GM12878 (cell line): ENCODE data around the gene CLDN34. TPM values are rescaled to one million over a fixed set of nuclear protein-coding genes. Genes with fewer than 3 reads are reported as not detected.

Experiments
- ATAC-seq: fragments of 200-7000 bp; cut with Tn5 transposase; 3 replicates; pipeline ENCODE4 v1.9.1; 2020; ENCODE audit warnings: mild to moderate bottlenecking, moderate library complexity
- Bru-seq: library from RNA; stranded (reverse); fragments of 400-500 nt; gene quantifications from one replicate; lab custom pipeline; 2021; lab: Mats Ljungman, UMichigan
- BruChase-seq, 2 experiments: library from RNA; stranded (reverse); fragments of 400-500 nt; gene quantifications; one replicate each; lab custom pipeline; 2021; lab: Mats Ljungman, UMichigan
- BruUV-seq: library from RNA; stranded (reverse); fragments of 400-500 nt; replicated peaks from 2 replicates; lab custom pipeline; 2021; lab: Mats Ljungman, UMichigan
- CTCF ChIA-PET: fragments of 300-600 bp; sonication (Branson Sonifier 250); formaldehyde crosslinking; extraction: SDS; loops from one replicate; lab custom pipeline; 2021; ENCODE audit warnings: inconsistent platforms; lab: Yijun Ruan, JAX
- POLR2A ChIA-PET: fragments of 350-600 bp; formaldehyde crosslinking; extraction: SDS; loops from one replicate; lab custom pipeline; 2021; ENCODE audit warnings: inconsistent platforms; lab: Charles Lee
- RAD21 ChIA-PET: fragments of 300-600 bp; sonication (Branson Sonifier 250); formaldehyde crosslinking; loops from one replicate; lab custom pipeline; 2023; ENCODE audit warnings: antibody characterized with exemption; ENCODE audit not compliant: unreplicated experiment; lab: Charles Lee
- SMC1A ChIA-PET: fragments of 300-600 bp; sonication (Branson Sonifier 250); formaldehyde crosslinking; loops from one replicate; lab custom pipeline; 2023; ENCODE audit not compliant: unreplicated experiment, uncharacterized antibody; lab: Charles Lee
- DNase-seq: peaks from one replicate; pipeline ENCODE4 v3.0.0-alpha.2; 2011; ENCODE audit warnings: low read depth, low spot score
- FAIRE-seq: peaks from 3 replicates; lab custom pipeline; 2011; peaks lifted over from hg19 to GRCh38; lab: Jason Lieb, UNC
- H2AFZ ChIP-seq: 2 replicates; pipeline ENCODE4 v1.6.0; 2011; ENCODE audit warnings: low read depth, low read length, control low read depth; ENCODE audit not compliant: control insufficient read depth
- H3K27ac ChIP-seq: 2 replicates; pipeline ENCODE4 v1.5.1; 2011; ENCODE audit warnings: control low read depth; ENCODE audit not compliant: control insufficient read depth, insufficient read depth
- H3K27me3 ChIP-seq, 2 experiments: replicated peaks in 1 of 2; 2 replicates each; pipeline versions ENCODE4 v1.6.0 to v1.6.1; 2011; ENCODE audit warnings: low read length in 1 of 2; ENCODE audit not compliant: control insufficient read depth in 2 of 2, insufficient read depth in 2 of 2
- H3K36me3 ChIP-seq, 2 experiments: 2 replicates each; pipeline ENCODE4 v1.5.1; 2011; ENCODE audit warnings: low read length in 1 of 2; ENCODE audit not compliant: control insufficient read depth in 2 of 2, insufficient read depth in 2 of 2
- H3K4me1 ChIP-seq: 2 replicates; pipeline ENCODE4 v1.6.1; 2011; ENCODE audit warnings: mild to moderate bottlenecking, low read length, moderate library complexity, mixed read lengths; ENCODE audit not compliant: control insufficient read depth, insufficient read depth
- H3K4me2 ChIP-seq: 2 replicates; pipeline ENCODE4 v1.6.0; 2011; ENCODE audit warnings: control low read depth; ENCODE audit not compliant: control insufficient read depth, insufficient read depth
- H3K4me3 ChIP-seq: fragments of 200-600 bp; sonication (generic); 2 replicates; pipeline ENCODE4 v1.5.1; 2016
- H3K79me2 ChIP-seq: 2 replicates; pipeline ENCODE4 v1.6.0; 2011; ENCODE audit warnings: low read length; ENCODE audit not compliant: control insufficient read depth, insufficient read depth
- H3K9ac ChIP-seq: 2 replicates; pipeline ENCODE4 v1.8.0; 2011; ENCODE audit warnings: low read length, control low read depth, mixed read lengths; ENCODE audit not compliant: control insufficient read depth, insufficient read depth
- H3K9me3 ChIP-seq: replicated peaks from 3 replicates; pipeline ENCODE4 v1.5.1; 2011; ENCODE audit warnings: mild to moderate bottlenecking, low read length; ENCODE audit not compliant: control insufficient read depth, insufficient read depth
- H4K20me1 ChIP-seq: 2 replicates; pipeline ENCODE4 v1.6.0; 2011; ENCODE audit not compliant: control insufficient read depth, insufficient read depth
- BHLHE40 ChIP-seq, 2 experiments: fragments of 450-650 bp in 1 of 2; IDR thresholded peaks; 2 replicates each; pipeline ENCODE4 v1.6.1; 2011 to 2017; ENCODE audit warnings: low read depth in 2 of 2, borderline replicate concordance in 1 of 2, improper control_type of control experiment in 1 of 2, low read length in 1 of 2, mild to moderate bottlenecking in 1 of 2
- RAD21 ChIP-seq: IDR thresholded peaks from 2 replicates; pipeline ENCODE4 v1.6.1; 2011; ENCODE audit warnings: mild to moderate bottlenecking, low read depth, low read length, moderate library complexity; ENCODE audit not compliant: insufficient read depth
- SMC3 ChIP-seq: IDR thresholded peaks from 2 replicates; pipeline ENCODE4 v1.6.1; 2011; ENCODE audit warnings: low read length, improper control_type of control experiment, borderline replicate concordance
- ZNF384 ChIP-seq: IDR thresholded peaks from 2 replicates; pipeline ENCODE4 v1.6.1; 2012; ENCODE audit warnings: low read depth, mild to moderate bottlenecking, low read length, improper control_type of control experiment, borderline replicate concordance
- WGBS: methylation state at CpG from one replicate; pipeline ENCODE4 v1.1.6; 2016; ENCODE audit warnings: low lambda C conversion rate; ENCODE audit not compliant: insufficient replicate concordance, insufficient coverage; ENCODE audit errors: missing lambda C conversion rate; 5-methylcytosine and 5-hydroxymethylcytosine counted together
- in situ Hi-C: fragments of 300-500 bp; cut with MboI; formaldehyde crosslinking; loops from 9 replicates; pipeline ENCODE4 v1.14.3; 2018; ENCODE audit warnings: mixed read lengths
- intact Hi-C: fragments of 100-400 bp; cut with micrococcal nuclease; formaldehyde crosslinking; loops from one replicate; pipeline ENCODE4 v1.14.2; 2022; ENCODE audit not compliant: unreplicated experiment
- long read RNA-seq, 2 experiments: library from polyadenylated mRNA; unstranded; transcript quantifications; one replicate each; pipeline ENCODE4 v2.0.0, GENCODE V29; 2019 to 2020
- polyA minus RNA-seq, 3 experiments: library from RNA; depleted of rRNA, polyadenylated mRNA; stranded (reverse); fragments of >200 nt; gene quantifications; 2 replicates each; pipeline ENCODE4 v1.2.3, GENCODE V29; 2011
- polyA plus RNA-seq, 11 experiments: library from polyadenylated mRNA; depleted of rRNA in 4 of 11; unstranded in 6 of 11; stranded (reverse) in 5 of 11; fragments of >200 nt; fragmentation: Nextera tagmentation in 4 of 11; fragmentation: Illumina TruSeq in 1 of 11; extraction: Ambion mirVana in 4 of 11; extraction: Trizol in 1 of 11; gene quantifications; 1 replicate in 1 of 11; 2 replicates in 10 of 11; pipeline versions ENCODE4 v1.2.1 to v1.2.3, GENCODE V29; 2011 to 2016; ENCODE audit warnings: inconsistent platforms in 2 of 11, missing spikeins in 2 of 11, low read depth in 1 of 11
- total RNA-seq, 4 experiments: library from RNA; depleted of rRNA in 3 of 4; stranded (reverse); fragments of >200 nt in 3 of 4; fragmentation: Illumina TruSeq in 1 of 4; extraction: Trizol in 1 of 4; gene quantifications; 2 replicates each; pipeline versions ENCODE4 v1.2.1 to v1.2.3, GENCODE V29; 2013 to 2021

Gene CLDN34
- not detected in 2 replicates for total RNA-seq (2013; cell fraction: nucleolus; rRNA removed)
- not detected in 2 replicates for total RNA-seq (2014; rRNA removed)
- total RNA-seq (2014; rRNA removed; fragmentation: Illumina TruSeq; extraction: Trizol): not detected in 2 replicates
- total RNA-seq (2021): not detected in 2 replicates
- polyA plus RNA-seq (2011; ENCODE audit: low read depth): not detected
- not detected in 2 replicates for polyA plus RNA-seq (2011; rRNA removed)
- polyA plus RNA-seq (2011; cell fraction: cytosol; rRNA removed): not detected in 2 replicates
- polyA plus RNA-seq (2011; cell fraction: nucleus; rRNA removed): not detected in 2 replicates
- not detected in 2 replicates for polyA plus RNA-seq (2012)
- not detected in 2 replicates for polyA plus RNA-seq (2014; fragmentation: Illumina TruSeq; extraction: Trizol)
- polyA plus RNA-seq (2014; fragmentation: Nextera tagmentation; extraction: Ambion mirVana): not detected
- polyA plus RNA-seq (2014; rRNA removed): not detected in 2 replicates
- polyA plus RNA-seq (2016; fragmentation: Nextera tagmentation; extraction: Ambion mirVana): not detected
- polyA minus RNA-seq (2011; rRNA and poly(A)+ RNA removed): not detected in 2 replicates
- not detected in 2 replicates for polyA minus RNA-seq (2011; cell fraction: cytosol; rRNA and poly(A)+ RNA removed)
- not detected in 2 replicates for polyA minus RNA-seq (2011; cell fraction: nucleus; rRNA and poly(A)+ RNA removed)
- Bru-seq, nascent RNA: not detected
- not detected for BruChase-seq, experiment 1, labeled RNA remaining after a 6-hour chase
- not detected for BruChase-seq, experiment 2, labeled RNA remaining after a 2-hour chase
- long read RNA-seq, experiment 1: 0 reads
- long read RNA-seq, experiment 2: 0 reads

- no peaks in the 10 kb centered on the region for H3K9me3 ChIP-seq
- TF ChIP-seq SMC3: peak; percentile 26; the same call in 1 of the 2 replicates
- no peak for TF ChIP-seq ZNF384
- 0 out of 4 replicates have a peak, but pooled peaks of 1 of the 2 experiments have one; percentile 6 for TF ChIP-seq BHLHE40 (IDR thresholded peaks at IDR 0.05; ENCODE audit: borderline replicate concordance in 1 of 2, low read depth in 2 of 2, low read length in 1 of 2)
- peak; percentile 21; the same call in 1 of the 2 replicates for TF ChIP-seq RAD21
- TF ChIP-seq, all 136 proteins: peak for 3
- intact Hi-C loops: loop anchor here (5.0 kb wide), 1 partner anchor 80 kb away; no protein-coding TSS in a partner anchor
- ChIA-PET POLR2A (no interaction called here), RAD21 (no interaction called here), SMC1A (interaction anchor here (0.9 to 1.1 kb wide), 2 partner anchors 73 to 93 kb away, joined by 3 read pairs; no protein-coding TSS in a partner anchor), CTCF (interaction anchor here (1.0 to 1.8 kb wide), 3 partner anchors 80 to 84 kb away, joined by 3 to 5 read pairs (median 4); no protein-coding TSS in a partner anchor)
- no peak for ATAC-seq
- Histone ChIP-seq H3K9ac (no peak within 1 kb of the TSS), H3K4me2 (no peak within 1 kb of the TSS), H3K36me3 (no peaks in the 10 kb centered on the region), H3K4me1 (no peaks in the 10 kb centered on the region), H4K20me1 (no peaks in the 10 kb centered on the region), H3K79me2 (no peaks in the 10 kb centered on the region), H3K4me3 (no peak within 1 kb of the TSS), H3K27ac (no peak within 1 kb of the TSS), H3K27me3 (no peaks in the 10 kb centered on the region), H2AFZ (no peak within 1 kb of the TSS)
- no peak for FAIRE-seq
- no peak for DNase-seq
- in situ Hi-C loops: no loop called here
- WGBS: 69% methylated on average over 16 of the region's 16 CpGs
- BruUV-seq: no TSS peak
Measured at GRCh38 chrX:9966775-9967408, at the start of gene CLDN34. Gene CLDN34 (plus strand): TSS chrX:9967358. CDS start chrX:9967358, 0 bp downstream.
